ENCODE measurements around the gene VDAC1.

DNA sequence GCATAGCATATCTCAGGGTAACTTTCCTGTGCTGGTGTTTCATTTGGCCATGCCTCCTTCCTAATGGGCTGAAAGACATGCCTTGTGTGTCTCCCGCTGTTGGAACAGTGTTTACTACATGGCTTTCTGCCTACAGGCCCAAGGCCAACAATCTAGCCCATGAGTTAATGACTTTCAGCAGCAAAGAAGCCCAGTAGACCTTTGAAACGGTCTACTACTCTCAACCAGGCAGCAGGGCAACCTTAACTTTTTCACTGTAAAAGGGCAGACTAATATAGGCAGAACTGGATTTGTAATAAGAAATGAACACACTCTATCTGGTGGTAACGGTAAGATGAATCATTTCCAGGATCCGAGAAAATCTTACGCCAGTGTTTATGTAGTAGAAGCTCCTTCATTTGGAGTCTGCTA is 57.3 kb downstream of the VDAC1 start:
- no peak for TF ChIP-seq JUN (IDR thresholded peaks at IDR 0.05; ENCODE audit: borderline replicate concordance, insufficient read depth, insufficient read length, low read depth)
- TF ChIP-seq, protein P1, sequence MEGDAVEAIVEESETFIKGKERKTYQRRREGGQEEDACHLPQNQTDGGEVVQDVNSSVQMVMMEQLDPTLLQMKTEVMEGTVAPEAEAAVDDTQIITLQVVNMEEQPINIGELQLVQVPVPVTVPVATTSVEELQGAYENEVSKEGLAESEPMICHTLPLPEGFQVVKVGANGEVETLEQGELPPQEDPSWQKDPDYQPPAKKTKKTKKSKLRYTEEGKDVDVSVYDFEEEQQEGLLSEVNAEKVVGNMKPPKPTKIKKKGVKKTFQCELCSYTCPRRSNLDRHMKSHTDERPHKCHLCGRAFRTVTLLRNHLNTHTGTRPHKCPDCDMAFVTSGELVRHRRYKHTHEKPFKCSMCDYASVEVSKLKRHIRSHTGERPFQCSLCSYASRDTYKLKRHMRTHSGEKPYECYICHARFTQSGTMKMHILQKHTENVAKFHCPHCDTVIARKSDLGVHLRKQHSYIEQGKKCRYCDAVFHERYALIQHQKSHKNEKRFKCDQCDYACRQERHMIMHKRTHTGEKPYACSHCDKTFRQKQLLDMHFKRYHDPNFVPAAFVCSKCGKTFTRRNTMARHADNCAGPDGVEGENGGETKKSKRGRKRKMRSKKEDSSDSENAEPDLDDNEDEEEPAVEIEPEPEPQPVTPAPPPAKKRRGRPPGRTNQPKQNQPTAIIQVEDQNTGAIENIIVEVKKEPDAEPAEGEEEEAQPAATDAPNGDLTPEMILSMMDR (IDR thresholded peaks at IDR 0.05; ENCODE audit: extremely low read depth in 1 of 2, insufficient read depth in 1 of 2, low read depth in 1 of 2, low read length in 2 of 2) = no peak
- TF ChIP-seq POLR2A (IDR thresholded peaks at IDR 0.05; ENCODE audit: low read depth, low read length) = no peak
- TF ChIP-seq GATA2 (IDR thresholded peaks at IDR 0.05; ENCODE audit: insufficient read depth, insufficient read length, low read depth, low read length) = no peak
- no peak for TF ChIP-seq POLR2AphosphoS5 (IDR thresholded peaks at IDR 0.05; ENCODE audit: insufficient read depth, low read depth, low read length)
- no peak for TF ChIP-seq EZH2 (IDR thresholded peaks at IDR 0.05; ENCODE audit: borderline replicate concordance, low read depth, low read length, severe bottlenecking)
- TF ChIP-seq, protein P2, sequence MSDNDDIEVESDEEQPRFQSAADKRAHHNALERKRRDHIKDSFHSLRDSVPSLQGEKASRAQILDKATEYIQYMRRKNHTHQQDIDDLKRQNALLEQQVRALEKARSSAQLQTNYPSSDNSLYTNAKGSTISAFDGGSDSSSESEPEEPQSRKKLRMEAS (IDR thresholded peaks at IDR 0.05; ENCODE audit: insufficient read depth, insufficient read length) = no peak

All from endothelial cell of umbilical vein (primary cell).